ENCODE results near the gene HEY2. TPM values are rescaled to one million over a fixed set of nuclear protein-coding genes. Genes with fewer than 3 reads are reported as not detected.

Gene HEY2
- total and polyA plus RNA-seq, 10 donors: 0.59 to 3.7 (median 1.6) TPM

GRCh38 chr6:125759184-125759902 lies 9.9 kb downstream of the HEY2 start:
- no peaks in the 10 kb centered on the region for H3K4me1 ChIP-seq
- intact Hi-C loops (cut with DNase I; ENCODE audit: low total_unique reads): no loop called here
- H3K27ac ChIP-seq: no peak overlapping the region
- H3K27me3 ChIP-seq (replicated peaks in 1 of 7): peaks cover 0 to 34% (median 2%) of the 10 kb centered on the region in 7 donors
- no peaks in the 10 kb centered on the region for H3K36me3 ChIP-seq
- DNase-seq: no peak
- no peaks in the 10 kb centered on the region for H3K9me3 ChIP-seq
- H3K4me3 ChIP-seq: no peak overlapping the region
- 88 to 91% (median 89%) methylated on average over 42 of the region's 42 CpGs for whole genome bisulfite sequencing, 5 donors
- TF ChIP-seq, protein P1, sequence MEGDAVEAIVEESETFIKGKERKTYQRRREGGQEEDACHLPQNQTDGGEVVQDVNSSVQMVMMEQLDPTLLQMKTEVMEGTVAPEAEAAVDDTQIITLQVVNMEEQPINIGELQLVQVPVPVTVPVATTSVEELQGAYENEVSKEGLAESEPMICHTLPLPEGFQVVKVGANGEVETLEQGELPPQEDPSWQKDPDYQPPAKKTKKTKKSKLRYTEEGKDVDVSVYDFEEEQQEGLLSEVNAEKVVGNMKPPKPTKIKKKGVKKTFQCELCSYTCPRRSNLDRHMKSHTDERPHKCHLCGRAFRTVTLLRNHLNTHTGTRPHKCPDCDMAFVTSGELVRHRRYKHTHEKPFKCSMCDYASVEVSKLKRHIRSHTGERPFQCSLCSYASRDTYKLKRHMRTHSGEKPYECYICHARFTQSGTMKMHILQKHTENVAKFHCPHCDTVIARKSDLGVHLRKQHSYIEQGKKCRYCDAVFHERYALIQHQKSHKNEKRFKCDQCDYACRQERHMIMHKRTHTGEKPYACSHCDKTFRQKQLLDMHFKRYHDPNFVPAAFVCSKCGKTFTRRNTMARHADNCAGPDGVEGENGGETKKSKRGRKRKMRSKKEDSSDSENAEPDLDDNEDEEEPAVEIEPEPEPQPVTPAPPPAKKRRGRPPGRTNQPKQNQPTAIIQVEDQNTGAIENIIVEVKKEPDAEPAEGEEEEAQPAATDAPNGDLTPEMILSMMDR (IDR thresholded peaks at IDR 0.05 in 8 of 11, conservative IDR thresholded peaks at IDR 0.05 in 3 of 11): peak in 3 of 11 experiments; percentile 5 to 24 (median 17)
- TF ChIP-seq POLR2A (IDR thresholded peaks at IDR 0.05): no peak

- Histone ChIP-seq H3K27ac (no peak overlapping the region), H3K27me3 (replicated peaks in 1 of 7) (peaks cover 0 to 30% (median 2%) of the 10 kb centered on the region in 7 donors), H3K9me3 (no peaks in the 10 kb centered on the region), H3K36me3 (no peaks in the 10 kb centered on the region), H3K4me1 (no peaks in the 10 kb centered on the region), H3K4me3 (no peak overlapping the region)
- TF ChIP-seq POLR2AphosphoS5 (IDR thresholded peaks at IDR 0.05): no peak
- no peak for TF ChIP-seq POLR2A (IDR thresholded peaks at IDR 0.05)
- TF ChIP-seq, protein P1 (IDR thresholded peaks at IDR 0.05 in 8 of 11, conservative IDR thresholded peaks at IDR 0.05 in 3 of 11): no peak
- DNase-seq: no peak
- intact Hi-C loops (cut with DNase I; ENCODE audit: low total_unique reads): loop anchor here (10.0 kb wide), 1 partner anchor 605 kb away; the partner anchor contains the start of gene TPD52L1
- 58 to 69% (median 61%) methylated on average over 5 of the region's 5 CpGs for WGBS, 5 donors
Observed at GRCh38 chr6:125759959-125760457, 10.6 kb downstream of the HEY2 start.

- H3K27me3 ChIP-seq (replicated peaks in 1 of 7): peaks cover 0 to 37% (median 2%) of the 10 kb centered on the region in 7 donors
- no peaks in the 10 kb centered on the region for H3K36me3 ChIP-seq
- 63 to 78% (median 68%) methylated on average over 2 of the region's 2 CpGs for WGBS, 5 donors
- DNase-seq: no peak
- intact Hi-C loops (cut with DNase I; ENCODE audit: low total_unique reads): loop anchor here (10.0 kb wide), 1 partner anchor 609 kb away; the partner anchor contains the start of gene TPD52L1
- no peaks in the 10 kb centered on the region for H3K4me1 ChIP-seq
- no peak for TF ChIP-seq POLR2AphosphoS5 (IDR thresholded peaks at IDR 0.05)
- TF ChIP-seq POLR2A (IDR thresholded peaks at IDR 0.05): no peak
- TF ChIP-seq, protein P1 (IDR thresholded peaks at IDR 0.05 in 8 of 11, conservative IDR thresholded peaks at IDR 0.05 in 3 of 11): no peak
- H3K27ac ChIP-seq: no peak overlapping the region
- no peak overlapping the region for H3K4me3 ChIP-seq
- H3K9me3 ChIP-seq: no peaks in the 10 kb centered on the region
Observed at GRCh38 chr6:125764121-125764671, 14.8 kb downstream of the HEY2 start.

DNA sequence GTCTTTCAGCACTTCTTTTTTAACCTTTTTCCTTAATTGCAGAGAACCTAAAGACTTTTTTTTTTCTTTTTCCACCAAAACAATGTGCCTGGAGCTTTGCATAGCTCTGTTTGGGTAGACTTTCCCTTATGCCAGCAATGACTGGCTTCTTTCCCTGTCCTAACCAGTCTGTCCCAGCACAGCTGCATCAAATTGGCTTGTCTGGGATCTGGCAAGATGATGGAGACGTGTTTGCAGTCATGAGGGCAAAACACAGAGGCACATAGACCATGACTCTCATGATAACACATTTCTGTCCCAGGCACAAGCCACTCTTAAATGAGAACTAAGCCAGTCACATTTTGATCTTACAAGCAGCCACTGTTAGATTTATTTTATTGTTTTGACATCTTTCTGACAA lies 16.5 kb downstream of the HEY2 start:
- Histone ChIP-seq H3K9me3 (no peaks in the 10 kb centered on the region), H3K4me1 (peaks cover 0 to 5% (median 0%) of the 10 kb centered on the region in 6 donors), H3K36me3 (no peaks in the 10 kb centered on the region), H3K4me3 (no peak overlapping the region), H3K27me3 (replicated peaks in 1 of 7) (peaks cover 0 to 29% (median 2%) of the 10 kb centered on the region in 7 donors), H3K27ac (no peak overlapping the region)
- DNase-seq: no peak
- 65 to 80% (median 76%) methylated on average over 1 of the region's 1 CpG for WGBS, 5 donors
- TF ChIP-seq, protein P1 (IDR thresholded peaks at IDR 0.05 in 8 of 11, conservative IDR thresholded peaks at IDR 0.05 in 3 of 11): no peak
- no peak for TF ChIP-seq POLR2A (IDR thresholded peaks at IDR 0.05)
- no peak for TF ChIP-seq POLR2AphosphoS5 (IDR thresholded peaks at IDR 0.05)
- intact Hi-C loops (cut with DNase I; ENCODE audit: low total_unique reads): loop anchor here (5.0 to 10.0 kb wide), 2 partner anchors 449 to 611 kb away; partner anchors contain the start of gene TPD52L1
